Measurements from ENCODE around the gene SMIM21.

Gene SMIM21

DNA sequence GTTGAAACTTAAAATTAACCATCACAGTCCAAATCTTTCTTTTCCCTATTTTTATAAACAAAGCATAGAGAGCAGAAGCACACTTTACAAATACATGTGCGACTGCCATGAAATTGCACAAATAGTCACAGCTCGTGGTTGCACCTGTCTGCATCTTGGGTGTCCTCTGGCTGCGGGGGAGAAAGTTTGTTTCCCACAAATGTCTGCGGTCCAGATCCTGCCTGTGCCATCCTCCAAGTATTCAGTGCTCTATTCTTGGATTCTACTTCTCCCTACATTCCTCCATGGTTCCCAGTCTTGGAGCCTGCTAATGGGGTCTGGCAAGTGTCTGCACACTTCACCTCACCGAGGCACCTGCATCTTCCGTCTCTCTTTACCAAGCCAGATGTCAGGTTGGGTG lies 52.2 kb downstream of the SMIM21 start:
- Histone ChIP-seq H3K9me3 (ENCODE audit: control insufficient read depth, insufficient read depth, low read depth, low read length) (peaks cover 4% of the 10 kb centered on the region; the same call in 1 of the 2 replicates), H3K27ac (ENCODE audit: low read depth, low read length) (no peak overlapping the region), H3K9ac (ENCODE audit: low read length) (no peak overlapping the region), H3K27me3 (ENCODE audit: control insufficient read depth, insufficient read depth, low read length) (no peaks in the 10 kb centered on the region), H3K4me1 (ENCODE audit: control insufficient read depth, insufficient read depth, low read length) (no peaks in the 10 kb centered on the region), H3K36me3 (ENCODE audit: control insufficient read depth, insufficient read depth, low read length) (no peaks in the 10 kb centered on the region), H3K4me3 (ENCODE audit: low read depth, low read length) (no peak overlapping the region)

DNA sequence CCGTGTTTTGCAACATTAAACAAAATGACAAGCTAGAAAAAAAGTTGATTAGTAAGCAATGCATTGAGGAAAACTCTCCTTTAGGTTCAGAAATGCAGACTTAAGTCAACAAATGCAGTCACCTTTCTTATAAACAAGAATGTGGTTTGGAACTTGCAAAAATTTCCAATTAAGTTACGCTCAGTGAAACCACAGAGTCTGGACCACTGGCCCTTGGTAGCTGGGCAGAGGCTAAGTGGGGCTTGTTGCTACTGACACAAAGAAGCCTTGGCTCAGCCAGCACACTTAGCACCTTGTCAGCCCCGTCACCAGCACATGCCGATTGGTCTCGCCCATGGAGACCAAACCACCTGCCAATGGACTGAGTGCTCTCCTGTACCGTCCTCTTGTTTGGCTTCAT lies 53.0 kb downstream of the SMIM21 start:
- H3K4me1 ChIP-seq (ENCODE audit: control insufficient read depth, insufficient read depth, low read length), result no peaks in the 10 kb centered on the region
- H3K9ac ChIP-seq (ENCODE audit: low read length), result no peak overlapping the region
- H3K27ac ChIP-seq (ENCODE audit: low read depth, low read length), result no peak overlapping the region
- H3K4me3 ChIP-seq (ENCODE audit: low read depth, low read length), result no peak overlapping the region
- H3K27me3 ChIP-seq (ENCODE audit: control insufficient read depth, insufficient read depth, low read length), result no peaks in the 10 kb centered on the region
- peaks cover 4% of the 10 kb centered on the region; the same call in 1 of the 2 replicates for H3K9me3 ChIP-seq (ENCODE audit: control insufficient read depth, insufficient read depth, low read depth, low read length)
- no peaks in the 10 kb centered on the region for H3K36me3 ChIP-seq (ENCODE audit: control insufficient read depth, insufficient read depth, low read length)

DNA sequence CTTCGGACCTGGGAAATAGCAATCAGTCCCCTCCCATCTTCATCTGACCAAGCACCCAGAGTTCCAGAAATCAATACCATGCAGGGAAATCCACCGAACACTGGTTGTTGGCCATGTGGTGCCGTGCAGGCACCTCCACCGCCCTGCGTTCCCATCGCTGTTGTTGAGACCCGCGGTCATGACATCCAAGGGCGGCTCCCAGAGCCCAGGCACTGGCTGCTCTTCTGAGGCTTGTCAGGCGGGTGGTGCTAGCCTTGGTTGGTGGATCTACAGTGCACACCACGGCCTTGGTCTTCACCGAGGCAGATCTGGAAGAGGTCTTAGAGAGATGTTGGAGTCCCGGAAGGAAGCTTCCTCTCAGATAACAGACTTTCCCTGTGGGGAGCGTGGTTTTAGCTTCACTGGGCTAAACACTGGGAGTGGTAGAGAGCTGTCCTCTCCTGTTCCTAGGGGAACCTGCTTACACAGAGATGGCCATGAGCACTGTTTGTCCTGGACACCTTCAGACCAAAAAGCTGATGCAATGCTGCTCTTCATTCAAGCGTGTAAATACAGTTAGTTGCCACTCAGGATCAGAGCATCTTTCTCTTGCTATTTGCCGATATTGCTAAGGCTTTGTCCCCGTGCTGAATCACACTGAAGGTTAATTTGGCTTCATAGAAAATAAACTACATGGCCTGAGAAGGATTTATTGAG lies 58.3 kb downstream of the SMIM21 start:
- H3K27ac ChIP-seq (ENCODE audit: low read depth, low read length), result no peak overlapping the region
- no peak overlapping the region for H3K4me3 ChIP-seq (ENCODE audit: low read depth, low read length)
- no peaks in the 10 kb centered on the region for H3K4me1 ChIP-seq (ENCODE audit: control insufficient read depth, insufficient read depth, low read length)
- H3K9me3 ChIP-seq (ENCODE audit: control insufficient read depth, insufficient read depth, low read depth, low read length), result peaks cover 4% of the 10 kb centered on the region; the same call in 1 of the 2 replicates
- no peak overlapping the region for H3K9ac ChIP-seq (ENCODE audit: low read length)
- H3K27me3 ChIP-seq (ENCODE audit: control insufficient read depth, insufficient read depth, low read length), result no peaks in the 10 kb centered on the region
- no peaks in the 10 kb centered on the region for H3K36me3 ChIP-seq (ENCODE audit: control insufficient read depth, insufficient read depth, low read length)

DNA sequence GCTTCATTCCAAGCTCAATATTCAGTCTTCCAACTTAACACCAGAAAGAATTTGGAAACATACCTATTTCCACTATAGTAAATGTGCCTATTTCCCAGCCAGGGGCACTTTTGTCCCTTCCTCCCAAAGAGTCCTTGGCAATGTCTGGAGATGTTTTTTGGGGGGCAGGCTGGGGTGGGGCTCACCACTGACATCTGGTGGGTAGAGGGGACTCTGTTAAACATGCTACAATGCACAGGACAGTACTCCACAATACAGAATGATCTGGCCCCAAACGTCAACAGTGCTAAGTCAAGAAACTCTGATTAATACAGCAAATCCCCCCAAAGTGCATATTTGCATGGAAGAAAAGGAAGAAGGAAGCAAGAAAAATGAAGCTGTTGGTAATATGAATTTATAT lies 61.7 kb downstream of the SMIM21 start:
- Histone ChIP-seq H3K4me3 (ENCODE audit: low read depth, low read length) (no peak overlapping the region), H3K9me3 (ENCODE audit: control insufficient read depth, insufficient read depth, low read depth, low read length) (peaks cover 2% of the 10 kb centered on the region; the same call in 1 of the 2 replicates), H3K27me3 (ENCODE audit: control insufficient read depth, insufficient read depth, low read length) (no peaks in the 10 kb centered on the region), H3K4me1 (ENCODE audit: control insufficient read depth, insufficient read depth, low read length) (no peaks in the 10 kb centered on the region), H3K36me3 (ENCODE audit: control insufficient read depth, insufficient read depth, low read length) (no peaks in the 10 kb centered on the region), H3K27ac (ENCODE audit: low read depth, low read length) (no peak overlapping the region), H3K9ac (ENCODE audit: low read length) (no peak overlapping the region)

DNA sequence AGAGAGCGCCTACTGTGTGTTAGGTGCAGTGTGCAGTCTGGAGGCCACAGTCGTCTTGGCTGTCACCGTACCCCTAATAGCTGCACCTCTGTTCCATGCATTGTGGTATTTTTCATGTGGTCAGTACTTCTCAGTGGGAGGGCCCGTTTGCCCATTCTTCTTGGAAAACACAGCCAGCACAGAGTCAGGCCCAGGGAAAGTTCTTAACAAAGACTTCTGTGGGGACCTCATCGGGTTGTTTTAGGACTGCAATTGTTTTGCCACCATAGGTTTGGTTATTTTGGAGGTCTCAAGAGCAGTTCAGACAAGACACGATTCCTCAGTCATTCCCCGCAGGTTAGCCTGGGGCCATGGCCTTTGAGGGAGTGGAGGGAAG lies 62.3 kb downstream of the SMIM21 start:
- no peak overlapping the region for H3K27ac ChIP-seq (ENCODE audit: low read depth, low read length)
- H3K4me3 ChIP-seq (ENCODE audit: low read depth, low read length), result no peak overlapping the region
- H3K9ac ChIP-seq (ENCODE audit: low read length), result no peak overlapping the region
- H3K36me3 ChIP-seq (ENCODE audit: control insufficient read depth, insufficient read depth, low read length), result no peaks in the 10 kb centered on the region
- H3K4me1 ChIP-seq (ENCODE audit: control insufficient read depth, insufficient read depth, low read length), result no peaks in the 10 kb centered on the region
- no peaks in the 10 kb centered on the region for H3K27me3 ChIP-seq (ENCODE audit: control insufficient read depth, insufficient read depth, low read length)
- peaks cover 2% of the 10 kb centered on the region; the same call in 1 of the 2 replicates for H3K9me3 ChIP-seq (ENCODE audit: control insufficient read depth, insufficient read depth, low read depth, low read length)

DNA sequence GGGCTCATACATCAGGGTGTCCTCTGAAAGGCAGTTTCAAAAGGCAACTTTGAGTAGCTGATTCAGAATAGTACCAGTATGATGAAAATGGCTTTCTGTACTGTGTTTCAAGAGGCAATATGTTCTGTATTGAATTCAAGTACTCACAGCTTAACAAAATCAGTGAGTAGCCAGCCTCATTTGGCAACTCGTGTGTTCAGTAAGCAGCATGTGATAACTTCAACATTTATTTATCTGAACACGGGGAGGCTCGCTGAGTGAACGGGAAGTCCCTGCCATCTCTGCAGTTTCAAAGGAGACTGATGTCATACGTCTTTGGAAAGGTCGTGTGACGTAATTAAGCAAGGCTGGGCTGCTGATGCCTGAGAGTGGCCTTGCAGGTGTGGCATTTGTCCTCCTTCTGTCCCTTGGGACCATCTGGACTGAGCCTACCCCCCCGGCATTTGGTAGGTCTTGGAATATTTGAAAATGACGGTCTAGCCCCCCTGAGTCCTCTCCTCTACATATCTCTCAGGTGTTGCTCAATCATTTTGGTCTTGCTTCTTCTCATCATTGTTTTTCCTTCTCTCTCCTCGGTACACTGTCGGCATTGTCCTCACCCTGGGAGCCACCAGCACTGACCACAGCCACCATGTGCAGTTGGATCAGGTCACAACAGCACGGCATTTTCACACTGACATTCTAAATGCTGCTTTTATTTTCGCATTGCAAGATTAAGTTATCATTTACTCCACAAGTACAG lies 62.8 kb downstream of the SMIM21 start:
- Histone ChIP-seq H3K27me3 (ENCODE audit: control insufficient read depth, insufficient read depth, low read length) (no peaks in the 10 kb centered on the region), H3K36me3 (ENCODE audit: control insufficient read depth, insufficient read depth, low read length) (no peaks in the 10 kb centered on the region), H3K9ac (ENCODE audit: low read length) (no peak overlapping the region), H3K4me3 (ENCODE audit: low read depth, low read length) (no peak overlapping the region), H3K27ac (ENCODE audit: low read depth, low read length) (no peak overlapping the region), H3K9me3 (ENCODE audit: control insufficient read depth, insufficient read depth, low read depth, low read length) (peaks cover 2% of the 10 kb centered on the region; the same call in 1 of the 2 replicates), H3K4me1 (ENCODE audit: control insufficient read depth, insufficient read depth, low read length) (no peaks in the 10 kb centered on the region)

DNA sequence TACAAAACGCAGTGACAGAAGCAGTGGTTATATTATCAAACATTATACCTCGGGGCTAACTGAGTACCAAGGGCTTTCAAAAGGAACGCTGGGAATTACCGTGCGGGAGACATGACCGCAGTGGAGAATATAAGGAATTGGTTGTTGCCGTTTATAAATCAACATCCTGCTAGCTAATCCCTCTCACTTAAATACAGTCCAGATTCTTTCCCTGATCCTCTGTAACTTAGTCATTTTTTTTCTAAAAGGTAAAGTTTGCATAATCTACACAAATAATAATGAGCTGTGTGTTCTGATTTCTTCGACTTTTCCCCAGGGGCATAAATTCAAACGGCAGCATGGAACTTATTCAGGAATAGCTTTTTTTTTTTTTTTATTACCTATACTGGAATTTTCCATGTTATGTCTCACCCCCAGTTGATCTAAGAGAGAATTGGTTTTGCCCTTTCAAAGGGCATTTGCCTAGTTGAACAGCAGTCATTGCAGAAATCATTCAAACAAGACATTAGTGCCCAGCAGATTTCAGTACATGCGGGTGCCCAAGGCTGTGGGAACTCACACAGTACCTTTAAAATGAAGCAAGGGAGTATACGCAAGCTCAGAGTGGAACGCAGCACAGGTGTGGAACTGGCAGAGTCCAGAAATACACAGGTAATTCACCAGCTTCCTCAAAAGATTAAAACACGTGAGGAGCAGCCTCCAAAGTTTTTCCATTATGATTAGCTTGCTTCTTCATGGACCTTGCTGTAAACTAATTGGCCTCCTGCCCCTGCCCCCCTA lies 63.9 kb downstream of the SMIM21 start:
- Histone ChIP-seq H3K4me1 (ENCODE audit: control insufficient read depth, insufficient read depth, low read length) (no peaks in the 10 kb centered on the region), H3K9me3 (ENCODE audit: control insufficient read depth, insufficient read depth, low read depth, low read length) (peaks cover 2% of the 10 kb centered on the region; the same call in 1 of the 2 replicates), H3K27me3 (ENCODE audit: control insufficient read depth, insufficient read depth, low read length) (no peaks in the 10 kb centered on the region), H3K4me3 (ENCODE audit: low read depth, low read length) (no peak overlapping the region), H3K36me3 (ENCODE audit: control insufficient read depth, insufficient read depth, low read length) (no peaks in the 10 kb centered on the region), H3K27ac (ENCODE audit: low read depth, low read length) (no peak overlapping the region), H3K9ac (ENCODE audit: low read length) (no peak overlapping the region)

DNA sequence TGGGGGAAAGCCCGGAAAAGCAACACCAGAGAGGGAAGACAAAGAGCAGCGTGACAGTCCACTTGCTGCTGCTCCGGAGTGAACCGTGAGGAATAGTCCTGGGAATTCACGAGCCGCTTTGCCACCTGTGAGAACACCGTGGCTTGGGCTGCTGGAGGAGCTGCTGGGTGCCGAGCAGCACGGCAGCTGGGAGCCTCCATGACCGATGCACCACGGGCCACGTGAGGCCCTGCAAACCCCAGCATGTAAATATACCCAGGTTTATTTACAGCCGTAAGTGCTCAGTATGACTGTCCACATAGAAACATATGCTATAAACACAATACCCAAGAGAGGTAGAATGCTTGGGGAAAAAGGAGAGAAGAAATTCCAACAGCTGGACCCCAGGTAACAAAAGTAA lies 65.1 kb downstream of the SMIM21 start:
- H3K9ac ChIP-seq (ENCODE audit: low read length), result no peak overlapping the region
- H3K27me3 ChIP-seq (ENCODE audit: control insufficient read depth, insufficient read depth, low read length), result no peaks in the 10 kb centered on the region

DNA sequence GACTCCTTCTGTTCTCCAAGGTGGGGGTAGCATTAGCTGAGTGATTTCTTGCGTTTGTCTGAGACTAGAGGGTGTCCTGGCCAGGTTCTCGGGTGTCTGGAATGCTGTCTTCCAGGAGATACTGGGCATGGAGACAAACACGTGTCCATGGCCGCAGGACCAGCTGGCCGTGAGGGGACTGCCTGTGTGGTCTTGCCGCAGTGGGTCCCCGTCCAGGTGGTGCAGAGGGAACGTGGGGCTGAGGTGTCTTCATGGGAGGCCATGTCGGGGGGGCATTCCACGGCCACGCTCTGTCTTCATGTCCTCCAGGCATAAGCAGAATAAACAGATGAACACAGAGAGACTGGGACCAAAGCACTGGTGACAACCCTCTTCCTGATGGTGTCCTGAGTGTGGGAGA lies 66.6 kb downstream of the SMIM21 start:
- no peaks in the 10 kb centered on the region for H3K27me3 ChIP-seq (ENCODE audit: control insufficient read depth, insufficient read depth, low read length)
- no peaks in the 10 kb centered on the region for H3K4me1 ChIP-seq (ENCODE audit: control insufficient read depth, insufficient read depth, low read length)
- H3K9ac ChIP-seq (ENCODE audit: low read length), result no peak overlapping the region
- peaks cover 11% of the 10 kb centered on the region for H3K9me3 ChIP-seq (ENCODE audit: control insufficient read depth, insufficient read depth, low read depth, low read length)
- H3K36me3 ChIP-seq (ENCODE audit: control insufficient read depth, insufficient read depth, low read length), result no peaks in the 10 kb centered on the region
- H3K4me3 ChIP-seq (ENCODE audit: low read depth, low read length), result no peak overlapping the region
- H3K27ac ChIP-seq (ENCODE audit: low read depth, low read length), result no peak overlapping the region

More for the DNA sequence above, 65.1 kb downstream of the SMIM21 start:
- H3K4me1 ChIP-seq (ENCODE audit: control insufficient read depth, insufficient read depth, low read length), result no peaks in the 10 kb centered on the region
- H3K27ac ChIP-seq (ENCODE audit: low read depth, low read length), result no peak overlapping the region
- H3K4me3 ChIP-seq (ENCODE audit: low read depth, low read length), result no peak overlapping the region
- H3K36me3 ChIP-seq (ENCODE audit: control insufficient read depth, insufficient read depth, low read length), result no peaks in the 10 kb centered on the region
- peaks cover 2% of the 10 kb centered on the region for H3K9me3 ChIP-seq (ENCODE audit: control insufficient read depth, insufficient read depth, low read depth, low read length)

DNA sequence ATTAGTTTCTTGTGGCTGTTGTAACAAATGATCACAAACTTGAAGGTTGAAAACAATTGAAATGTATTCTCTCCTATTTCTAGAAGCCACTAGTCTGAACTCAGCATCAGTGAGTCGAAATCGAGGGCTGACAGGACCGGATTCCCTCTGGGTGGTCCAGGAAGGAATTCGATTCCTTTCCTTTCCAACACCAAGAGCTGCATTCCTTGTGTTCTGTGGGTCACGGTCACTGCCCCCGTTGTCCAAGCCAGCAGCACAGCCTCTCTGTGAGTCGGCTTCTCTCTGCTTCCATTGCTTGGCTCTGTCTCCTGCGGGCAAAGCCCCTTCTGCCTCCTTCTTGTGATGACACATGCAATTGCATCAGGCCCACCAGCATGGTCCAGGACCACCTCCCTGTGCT lies 67.3 kb downstream of the SMIM21 start:
- Histone ChIP-seq H3K27me3 (ENCODE audit: control insufficient read depth, insufficient read depth, low read length) (no peaks in the 10 kb centered on the region), H3K4me1 (ENCODE audit: control insufficient read depth, insufficient read depth, low read length) (no peaks in the 10 kb centered on the region), H3K9me3 (ENCODE audit: control insufficient read depth, insufficient read depth, low read depth, low read length) (peaks cover 18% of the 10 kb centered on the region), H3K9ac (ENCODE audit: low read length) (no peak overlapping the region), H3K4me3 (ENCODE audit: low read depth, low read length) (no peak overlapping the region), H3K27ac (ENCODE audit: low read depth, low read length) (no peak overlapping the region), H3K36me3 (ENCODE audit: control insufficient read depth, insufficient read depth, low read length) (no peaks in the 10 kb centered on the region)
